Pancreas (tissue), 10 donors: ENCODE data around the gene HSD3B1. TPM values are rescaled to one million over a fixed set of nuclear protein-coding genes. Genes with fewer than 3 reads are reported as not detected.

Experiments used
- ATAC-seq, 4 donors: fragments of 200-7000 bp; cut with Tn5 transposase; one replicate each; pipeline versions ENCODE4 v1.8.0 to v1.9.1; 2020; ENCODE audit warnings: mild to moderate bottlenecking in 4 of 4, moderate library complexity in 4 of 4
- DNase-seq, 6 donors: peaks; one replicate each; pipeline ENCODE4 v3.0.0-alpha.2; 2020
- FAIRE-seq: peaks from 2 replicates; lab custom pipeline; 2012; peaks lifted over from hg19 to GRCh38; lab: Jason Lieb, UNC
- H3K27ac ChIP-seq, 4 donors: fragments of 200-600 bp; sonication (generic); 1 replicate in 3 of 4; 2 replicates in 1 of 4; pipeline versions ENCODE4 v1.5.0 to v1.8.0; 2020
- H3K27me3 ChIP-seq, 4 donors: fragments of 200-600 bp; one replicate each; pipeline ENCODE4 v1.8.0; 2021
- H3K36me3 ChIP-seq, 3 donors: fragments of 200-600 bp; sonication (generic) in 1 of 3; one replicate each; pipeline versions ENCODE4 v1.5.0 to v1.8.0; 2020 to 2021
- H3K4me1 ChIP-seq, 3 donors: fragments of 200-600 bp; one replicate each; pipeline ENCODE4 v1.8.0; 2021
- H3K4me3 ChIP-seq, 4 donors: fragments of 200-600 bp; sonication (generic) in 2 of 4; one replicate each; pipeline versions ENCODE4 v1.5.0 to v1.8.0; 2020 to 2021
- H3K9me3 ChIP-seq, 4 donors: fragments of 200-600 bp; one replicate each; pipeline ENCODE4 v1.8.0; 2021
- CTCF ChIP-seq, 4 donors: fragments of 200-600 bp; sonication (generic) in 3 of 4; IDR thresholded peaks; one replicate each; pipeline versions ENCODE4 v1.5.0 to v1.8.0; 2021; ENCODE audit warnings: antibody characterized with exemption in 4 of 4
- WGBS, 2 donors: extraction: QIAGEN DNeasy Blood & Tissue Kit; methylation state at CpG; one replicate each; pipeline ENCODE4 v1.1.7; 2013; 5-methylcytosine and 5-hydroxymethylcytosine counted together
- intact Hi-C, 3 donors: fragments of 100-400 bp; cut with DNase I; formaldehyde crosslinking; loops; one replicate each; pipeline versions ENCODE4 v1.11.1 to v1.14.2; 2022
- polyA plus RNA-seq, 2 donors: library from polyadenylated mRNA; stranded (reverse); fragments of 200-250 nt; gene quantifications; one replicate each; pipeline ENCODE4 v1.2.3, GENCODE V29; 2013
- total RNA-seq, 6 donors: library from RNA; stranded (reverse); fragmentation: NEBNext Ultra II Directional in 4 of 6; extraction: Animal tissue kit (Norgen Biotek cat#: 25700) in 4 of 6; gene quantifications; one replicate each; pipeline versions ENCODE4 v1.2.1 to v1.2.4, GENCODE V29; 2021 to 2023
- donor health status: healthy with polysubstance abuse.
- donor health status: DM: no; HTN: no; CAD: no; lungs with moderate emphysema.
- donor health status: DM: no; HTN: no; CAD: no.
- donor health status: control.
- donor health status: control.
- donor health status: Bipolar disorder and iron deficiency.
- donor health status: DM: yes; HTN: yes; CAD: no.
- donor health status: DM: no; HTN: no; CAD: no.
- donor health status: DM: no; HTN: no; CAD: no.
- donor health status: DM: yes; HTN: yes; CAD: no.

HSD3B1 gene
- total and polyA plus RNA-seq, 8 donors, result not detected

GRCh38 chr1:119531606-119532323, 24.8 kb downstream of the HSD3B1 start:
- intact Hi-C loops, result no loop called here
- no peak overlapping the region for H3K27ac ChIP-seq
- no peaks in the 10 kb centered on the region for H3K27me3 ChIP-seq
- no peak for DNase-seq
- no peaks in the 10 kb centered on the region for H3K9me3 ChIP-seq
- no peak overlapping the region for H3K4me3 ChIP-seq
- ATAC-seq, result no peak
- H3K36me3 ChIP-seq, result no peaks in the 10 kb centered on the region
- no peak for FAIRE-seq
- TF ChIP-seq CTCF (IDR thresholded peaks at IDR 0.05), result no peak
- 79 to 88% methylated on average over 2 of the region's 2 CpGs for WGBS, 2 donors
- no peaks in the 10 kb centered on the region for H3K4me1 ChIP-seq

- FAIRE-seq (no peak), ATAC-seq (no peak), DNase-seq (no peak)
- intact Hi-C loops, result no loop called here
- H3K9me3 ChIP-seq, result no peaks in the 10 kb centered on the region
- H3K4me3 ChIP-seq, result no peak overlapping the region
- WGBS, 2 donors, result 87% methylated on average over 5 of the region's 5 CpGs
- H3K27me3 ChIP-seq, result no peaks in the 10 kb centered on the region
- H3K36me3 ChIP-seq, result no peaks in the 10 kb centered on the region
- H3K27ac ChIP-seq, result no peak overlapping the region
- TF ChIP-seq CTCF (IDR thresholded peaks at IDR 0.05), result no peak
- no peaks in the 10 kb centered on the region for H3K4me1 ChIP-seq
Measured at GRCh38 chr1:119532324-119532910, 25.4 kb downstream of the HSD3B1 start.

- DNase-seq (no peak), ATAC-seq (no peak), FAIRE-seq (no peak)
- no peak for TF ChIP-seq CTCF (IDR thresholded peaks at IDR 0.05)
- Histone ChIP-seq H3K27me3 (no peaks in the 10 kb centered on the region), H3K9me3 (no peaks in the 10 kb centered on the region), H3K36me3 (no peaks in the 10 kb centered on the region), H3K4me1 (no peaks in the 10 kb centered on the region), H3K4me3 (no peak overlapping the region), H3K27ac (no peak overlapping the region)
- WGBS, 2 donors, result 59 to 63% methylated on average over 1 of the region's 1 CpG
- intact Hi-C loops, result no loop called here
Measured at GRCh38 chr1:119535381-119535780, 28.4 kb downstream of the HSD3B1 start.

GRCh38 chr1:119537966-119538365, 31.0 kb downstream of the HSD3B1 start:
- no peaks in the 10 kb centered on the region for H3K27me3 ChIP-seq
- no peaks in the 10 kb centered on the region for H3K9me3 ChIP-seq
- ATAC-seq (no peak), DNase-seq (no peak), FAIRE-seq (no peak)
- 61 to 68% methylated on average over 3 of the region's 3 CpGs for WGBS, 2 donors
- peaks cover 0 to 4% (median 0%) of the 10 kb centered on the region in 3 donors for H3K4me1 ChIP-seq
- TF ChIP-seq CTCF (IDR thresholded peaks at IDR 0.05), result no peak
- intact Hi-C loops, result no loop called here
- no peaks in the 10 kb centered on the region for H3K36me3 ChIP-seq
- H3K27ac ChIP-seq, result no peak overlapping the region
- no peak overlapping the region for H3K4me3 ChIP-seq

- no peak for DNase-seq
- Histone ChIP-seq H3K9me3 (no peaks in the 10 kb centered on the region), H3K27ac (no peak overlapping the region), H3K4me1 (peaks cover 0 to 4% (median 0%) of the 10 kb centered on the region in 3 donors), H3K4me3 (no peak overlapping the region), H3K27me3 (no peaks in the 10 kb centered on the region), H3K36me3 (no peaks in the 10 kb centered on the region)
- intact Hi-C loops, result loop anchor here in 1 of 3 donors (10.0 kb wide), 1 partner anchor 135 kb away; no protein-coding TSS in a partner anchor
- TF ChIP-seq CTCF (IDR thresholded peaks at IDR 0.05), result no peak
- FAIRE-seq, result no peak
- ATAC-seq, result no peak
Measured at GRCh38 chr1:119539636-119540035, 32.6 kb downstream of the HSD3B1 start.
